Activated CD8-positive, alpha-beta memory T cell treated with anti-CD3 and anti-CD28 coated beads for 24 hours (primary cell): Measurements from ENCODE around the gene ROM1.

Source experiments
- DNase-seq: peaks from one replicate; pipeline ENCODE4 v3.0.0-alpha.2; 2020

Gene ROM1

DNA sequence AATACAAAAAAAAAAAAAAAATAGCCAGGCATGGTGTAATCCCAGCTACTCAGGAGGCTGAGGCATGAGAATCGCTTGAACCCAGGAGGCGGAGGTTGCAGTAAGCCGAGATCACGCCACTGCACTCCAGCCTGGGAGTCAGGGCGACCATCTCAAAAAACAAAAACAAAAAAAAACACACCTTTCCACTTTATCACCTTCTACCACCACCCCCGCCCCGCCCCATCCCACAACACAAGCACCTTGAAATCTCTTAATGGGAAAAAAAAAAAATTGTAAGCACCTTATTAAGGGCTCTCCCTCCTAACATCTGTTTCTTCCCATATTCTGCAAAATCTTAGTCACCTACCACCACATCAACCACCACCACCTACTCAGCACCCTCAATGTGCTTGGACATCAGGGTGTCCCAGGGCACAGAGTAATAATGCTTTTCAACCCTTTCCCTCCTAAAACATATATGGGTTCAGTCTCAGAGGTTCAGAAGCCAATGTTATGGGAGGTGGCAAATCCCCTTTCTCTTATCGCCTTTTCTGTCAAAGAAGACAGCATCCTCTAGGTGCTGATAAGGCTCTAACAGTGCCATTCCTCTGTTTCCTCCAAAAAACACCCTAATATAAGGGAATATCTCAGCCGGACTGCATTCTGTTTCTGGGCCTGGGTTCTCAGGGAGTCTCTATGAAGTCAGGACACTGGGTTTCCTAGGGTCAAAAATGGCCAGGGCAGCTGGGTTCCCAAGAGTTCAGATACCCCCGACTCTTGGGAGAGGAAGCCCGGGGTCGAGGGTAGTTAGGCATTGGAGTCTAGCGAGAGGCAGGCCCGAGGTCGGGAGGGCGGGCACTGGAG is 39.3 kb downstream of the ROM1 start:
- no peak for DNase-seq

DNA sequence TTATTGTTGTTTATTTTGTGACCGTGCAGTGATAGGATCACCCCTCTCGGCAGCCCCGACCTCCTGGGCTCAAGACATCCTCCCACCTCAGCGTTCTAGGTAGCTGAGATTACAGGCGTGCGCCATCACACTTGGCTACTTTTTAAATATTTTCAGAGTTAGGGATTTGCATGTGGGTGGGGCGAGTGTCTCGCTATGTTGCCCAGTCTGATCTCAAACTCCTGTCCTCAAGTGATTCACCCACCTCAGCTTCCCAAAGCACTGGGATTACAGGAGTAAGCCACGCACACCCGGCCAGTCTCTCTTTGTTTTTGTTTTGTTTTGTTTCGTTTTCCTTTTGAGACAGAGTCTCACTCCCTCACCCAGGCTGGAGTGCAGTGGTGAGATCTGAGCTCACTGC is 41.2 kb downstream of the ROM1 start:
- DNase-seq, result no peak

DNA sequence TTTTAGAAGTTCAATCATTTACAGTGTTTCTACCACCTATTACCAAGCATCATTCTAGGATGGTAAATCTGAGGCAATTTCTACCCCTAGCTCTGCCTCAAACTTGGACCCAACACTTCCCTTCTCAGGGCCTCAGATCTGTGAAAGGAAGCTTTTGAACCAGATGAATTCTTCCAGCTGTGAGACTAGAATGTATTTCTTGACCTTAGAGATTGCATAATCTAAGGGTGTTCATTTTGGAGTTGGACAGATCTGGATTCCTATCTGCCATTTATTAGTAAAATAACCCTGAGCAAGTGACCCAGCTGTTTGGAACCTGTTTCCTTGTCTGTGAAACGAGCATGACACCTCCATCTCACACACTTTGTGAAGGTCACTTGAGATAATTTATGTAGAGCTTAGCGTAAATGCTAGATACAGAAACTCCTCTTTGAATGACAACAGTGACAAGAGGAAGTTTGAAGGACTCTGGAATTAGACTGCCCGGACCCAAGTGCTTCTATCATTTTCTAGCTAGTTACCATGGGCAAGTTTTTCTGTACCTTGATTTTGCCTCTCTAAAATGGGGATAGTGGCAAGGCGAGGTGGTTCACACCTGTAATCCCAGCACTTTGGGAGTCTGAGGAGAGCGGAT is 43.9 kb downstream of the ROM1 start:
- DNase-seq, result no peak

DNA sequence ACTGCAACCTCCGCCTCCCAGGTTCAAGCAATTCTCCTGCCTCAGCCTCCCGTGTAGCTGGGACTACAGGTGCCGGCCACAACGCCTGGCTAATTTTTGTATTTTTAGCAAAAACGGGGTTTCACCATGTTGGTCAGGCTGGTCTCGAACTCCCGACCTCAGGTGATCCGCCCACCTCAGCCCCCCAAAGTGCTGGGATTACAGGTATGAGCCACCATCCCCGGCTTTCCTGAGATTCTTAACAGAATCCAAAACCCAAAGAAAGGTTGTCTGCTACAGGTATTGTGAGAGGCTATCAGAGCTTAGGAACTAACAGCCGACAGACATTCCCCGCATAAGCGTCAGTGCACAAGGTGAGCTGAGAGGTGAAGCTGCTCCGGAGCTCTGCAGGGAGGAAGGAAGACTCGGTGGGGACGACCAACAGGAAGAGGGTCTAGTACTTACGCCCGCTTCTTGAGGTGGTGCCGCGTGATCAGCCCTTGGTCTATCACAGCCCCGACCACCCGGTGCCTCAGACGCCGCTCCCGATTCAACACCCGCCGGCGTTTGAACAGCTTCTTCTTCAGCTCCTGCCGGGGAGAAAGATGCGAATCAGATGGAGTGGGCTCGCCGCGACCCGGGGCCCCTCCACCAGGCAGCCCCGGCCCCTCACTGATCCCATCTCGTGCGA is 51.5 kb downstream of the ROM1 start:
- DNase-seq, result no peak
